ENCODE results near the gene RET. TPM values are rescaled to one million over a fixed set of nuclear protein-coding genes. Genes with fewer than 3 reads are reported as not detected.

RET gene
- total RNA-seq (2014; rRNA removed; shearing (Covaris generic)) = not detected in 2 replicates

GRCh38 chr10:43076876-43077420, at the start of gene RET:
Gene RET (plus strand): TSS chr10:43077069. CDS start chr10:43077259, 190 bp downstream.
- no peak for DNase-seq (ENCODE audit: low spot score)

GRCh38 chr10:43027331-43027955, 49.4 kb upstream of the RET start:
- DNase-seq (ENCODE audit: low spot score) = no peak

- DNase-seq (ENCODE audit: low spot score) = no peak
Observed at GRCh38 chr10:43028143-43028542, 48.7 kb upstream of the RET start.

GRCh38 chr10:43029043-43029442, 47.8 kb upstream of the RET start:
- DNase-seq (ENCODE audit: low spot score) = no peak

- DNase-seq (ENCODE audit: low spot score) = no peak
Observed at GRCh38 chr10:43032613-43033012, 44.3 kb upstream of the RET start.

- DNase-seq (ENCODE audit: low spot score) = no peak
Observed at GRCh38 chr10:43035800-43036199, 41.1 kb upstream of the RET start.

- no peak for DNase-seq (ENCODE audit: low spot score)
Observed at GRCh38 chr10:43036481-43037428, 40.1 kb upstream of the RET start.

- DNase-seq (ENCODE audit: low spot score) = no peak
Observed at GRCh38 chr10:43037440-43037839, 39.4 kb upstream of the RET start.

- DNase-seq (ENCODE audit: low spot score) = no peak
Observed at GRCh38 chr10:43037942-43038782, 38.7 kb upstream of the RET start.

- no peak for DNase-seq (ENCODE audit: low spot score)
Observed at GRCh38 chr10:43038783-43039623, 37.9 kb upstream of the RET start.

- no peak for DNase-seq (ENCODE audit: low spot score)
Observed at GRCh38 chr10:43039624-43040481, 37.0 kb upstream of the RET start.

- DNase-seq (ENCODE audit: low spot score) = no peak
Observed at GRCh38 chr10:43040482-43041256, 36.2 kb upstream of the RET start.

GRCh38 chr10:43041422-43042342, 35.2 kb upstream of the RET start:
- DNase-seq (ENCODE audit: low spot score) = no peak

GRCh38 chr10:43042503-43043341, 34.1 kb upstream of the RET start:
- no peak for DNase-seq (ENCODE audit: low spot score)

- DNase-seq (ENCODE audit: low spot score) = no peak
Observed at GRCh38 chr10:43043342-43043772, 33.5 kb upstream of the RET start.

GRCh38 chr10:43043773-43044447, 33.0 kb upstream of the RET start:
- no peak for DNase-seq (ENCODE audit: low spot score)
